Thoracic aorta (tissue), 2 donors: ENCODE measurements around the gene EXO1. TPM values are rescaled to one million over a fixed set of nuclear protein-coding genes. Genes with fewer than 3 reads are reported as not detected.

Experiments used
- ATAC-seq: fragments of 150-250 bp; one replicate; pipeline ENCODE4 v1.8.0; 2017; ENCODE audit warnings: low read depth; ENCODE audit not compliant: insufficient number of reproducible peaks, low FRiP score
- DNase-seq: peaks from one replicate; pipeline ENCODE4 v3.0.0-alpha.2; 2020; ENCODE audit warnings: low spot score
- H3K27ac ChIP-seq, 2 donors: fragments of 200-600 bp; sonication (generic); 1 replicate in 1 of 2; 2 replicates in 1 of 2; pipeline ENCODE4 v1.5.1; 2016; ENCODE audit warnings: mild to moderate bottlenecking in 2 of 2, moderate library complexity in 2 of 2
- H3K27me3 ChIP-seq: fragments of 200-600 bp; sonication (generic); replicated peaks from 2 replicates; pipeline ENCODE4 v1.6.0; 2016; ENCODE audit warnings: mild to moderate bottlenecking; ENCODE audit not compliant: insufficient read depth
- H3K36me3 ChIP-seq: fragments of 200-600 bp; sonication (generic); one replicate; pipeline ENCODE4 v1.5.1; 2016
- H3K4me1 ChIP-seq, 2 donors: fragments of 200-600 bp; sonication (generic); 1 replicate in 1 of 2; 2 replicates in 1 of 2; pipeline versions ENCODE4 v1.5.1 to v1.6.0; 2016; ENCODE audit warnings: low read depth in 2 of 2, mild to moderate bottlenecking in 1 of 2; ENCODE audit not compliant: control insufficient read depth in 1 of 2
- H3K4me3 ChIP-seq: fragments of 200-600 bp; sonication (generic); 2 replicates; pipeline ENCODE4 v1.5.1; 2016; ENCODE audit warnings: mild to moderate bottlenecking
- H3K9me3 ChIP-seq: fragments of 200-600 bp; sonication (generic); 2 replicates; pipeline ENCODE4 v1.5.1; 2016
- CTCF ChIP-seq: fragments of 200-600 bp; sonication (generic); IDR thresholded peaks from one replicate; pipeline ENCODE4 v1.5.1; 2019; ENCODE audit warnings: antibody characterized with exemption
- total RNA-seq, 2 donors: library from RNA; depleted of rRNA; stranded (reverse); fragments of >200 nt; gene quantifications; one replicate each; pipeline versions ENCODE4 v1.1.0 to v1.2.3, GENCODE V29; 2016

Gene EXO1
- total RNA-seq, 2 donors from 2014 or later: 0.42 TPM; not detected in 1

GRCh38 chr1:241881440-241881839 is 33.4 kb downstream of the EXO1 start:
- Histone ChIP-seq H3K27me3 (no peaks in the 10 kb centered on the region), H3K27ac (no peak overlapping the region), H3K4me3 (no peak overlapping the region), H3K4me1 (no peaks in the 10 kb centered on the region), H3K9me3 (no peaks in the 10 kb centered on the region), H3K36me3 (no peaks in the 10 kb centered on the region)
- no peak for ATAC-seq
- DNase-seq: no peak
- no peak for TF ChIP-seq CTCF

- ATAC-seq (no peak), DNase-seq (no peak)
- H3K27ac ChIP-seq: no peak overlapping the region
- no peak for TF ChIP-seq CTCF
- H3K9me3 ChIP-seq: no peaks in the 10 kb centered on the region
- H3K27me3 ChIP-seq: no peaks in the 10 kb centered on the region
- H3K4me3 ChIP-seq: no peak overlapping the region
- no peaks in the 10 kb centered on the region for H3K4me1 ChIP-seq
- no peaks in the 10 kb centered on the region for H3K36me3 ChIP-seq
These were observed 35.2 kb downstream of the EXO1 start for GRCh38 chr1:241883159-241883558.

GRCh38 chr1:241888232-241888631 is 40.2 kb downstream of the EXO1 start:
- no peak for DNase-seq
- no peak overlapping the region for H3K4me3 ChIP-seq
- H3K27ac ChIP-seq: no peak overlapping the region
- no peaks in the 10 kb centered on the region for H3K4me1 ChIP-seq
- H3K9me3 ChIP-seq: no peaks in the 10 kb centered on the region
- no peak for ATAC-seq
- no peaks in the 10 kb centered on the region for H3K27me3 ChIP-seq
- no peaks in the 10 kb centered on the region for H3K36me3 ChIP-seq
- TF ChIP-seq CTCF: no peak

GRCh38 chr1:241891296-241891695 is 43.3 kb downstream of the EXO1 start:
- Histone ChIP-seq H3K4me1 (no peaks in the 10 kb centered on the region), H3K27ac (no peak overlapping the region), H3K4me3 (no peak overlapping the region), H3K36me3 (no peaks in the 10 kb centered on the region), H3K27me3 (no peaks in the 10 kb centered on the region), H3K9me3 (no peaks in the 10 kb centered on the region)
- no peak for TF ChIP-seq CTCF
- ATAC-seq (no peak), DNase-seq (no peak)

- H3K36me3 ChIP-seq: no peaks in the 10 kb centered on the region
- H3K4me3 ChIP-seq: no peak overlapping the region
- no peaks in the 10 kb centered on the region for H3K9me3 ChIP-seq
- no peaks in the 10 kb centered on the region for H3K4me1 ChIP-seq
- ATAC-seq (no peak), DNase-seq (no peak)
- H3K27ac ChIP-seq: no peak overlapping the region
- H3K27me3 ChIP-seq: no peaks in the 10 kb centered on the region
- no peak for TF ChIP-seq CTCF
These were observed 46.0 kb downstream of the EXO1 start for GRCh38 chr1:241894016-241894415.
